Kidney epithelial cell (primary cell): ENCODE data around the gene CYB561. TPM values are rescaled to one million over a fixed set of nuclear protein-coding genes. Genes with fewer than 3 reads are reported as not detected.

Experiments used
- DNase-seq: peaks from one replicate; pipeline ENCODE4 v3.0.0-alpha.2; 2010; ENCODE audit warnings: low read depth
- H3K27me3 ChIP-seq: 2 replicates; pipeline ENCODE4 v1.6.0; 2011; ENCODE audit warnings: low read length; ENCODE audit not compliant: control insufficient read depth, insufficient read depth
- H3K36me3 ChIP-seq: 2 replicates; pipeline ENCODE4 v1.5.1; 2011; ENCODE audit warnings: low read length; ENCODE audit not compliant: control insufficient read depth, insufficient read depth
- H3K4me3 ChIP-seq: 2 replicates; pipeline ENCODE4 v1.5.1; 2011; ENCODE audit warnings: low read depth, mild to moderate bottlenecking, control low read depth, low read length
- CTCF ChIP-seq: IDR thresholded peaks from 2 replicates; pipeline ENCODE4 v1.5.1; 2011; ENCODE audit warnings: mild to moderate bottlenecking, moderate library complexity, low read length, control low read depth, inconsistent platforms; ENCODE audit not compliant: insufficient read depth, poor library complexity, severe bottlenecking
- total RNA-seq: library from RNA; depleted of rRNA; stranded (reverse); fragments of >200 nt; gene quantifications from 2 replicates; pipeline ENCODE4 v1.2.3, GENCODE V29; 2015

Gene CYB561
- total RNA-seq, 1 donor from 2014 or later = 19.3 TPM

- TF ChIP-seq CTCF = no peak
- DNase-seq = no peak
- H3K27me3 ChIP-seq = no peaks in the 10 kb centered on the region
- no peak overlapping the region for H3K4me3 ChIP-seq
- peaks cover 6% of the 10 kb centered on the region for H3K36me3 ChIP-seq
Measured at GRCh38 chr17:63421681-63422645, 24.1 kb downstream of the CYB561 start.

DNA sequence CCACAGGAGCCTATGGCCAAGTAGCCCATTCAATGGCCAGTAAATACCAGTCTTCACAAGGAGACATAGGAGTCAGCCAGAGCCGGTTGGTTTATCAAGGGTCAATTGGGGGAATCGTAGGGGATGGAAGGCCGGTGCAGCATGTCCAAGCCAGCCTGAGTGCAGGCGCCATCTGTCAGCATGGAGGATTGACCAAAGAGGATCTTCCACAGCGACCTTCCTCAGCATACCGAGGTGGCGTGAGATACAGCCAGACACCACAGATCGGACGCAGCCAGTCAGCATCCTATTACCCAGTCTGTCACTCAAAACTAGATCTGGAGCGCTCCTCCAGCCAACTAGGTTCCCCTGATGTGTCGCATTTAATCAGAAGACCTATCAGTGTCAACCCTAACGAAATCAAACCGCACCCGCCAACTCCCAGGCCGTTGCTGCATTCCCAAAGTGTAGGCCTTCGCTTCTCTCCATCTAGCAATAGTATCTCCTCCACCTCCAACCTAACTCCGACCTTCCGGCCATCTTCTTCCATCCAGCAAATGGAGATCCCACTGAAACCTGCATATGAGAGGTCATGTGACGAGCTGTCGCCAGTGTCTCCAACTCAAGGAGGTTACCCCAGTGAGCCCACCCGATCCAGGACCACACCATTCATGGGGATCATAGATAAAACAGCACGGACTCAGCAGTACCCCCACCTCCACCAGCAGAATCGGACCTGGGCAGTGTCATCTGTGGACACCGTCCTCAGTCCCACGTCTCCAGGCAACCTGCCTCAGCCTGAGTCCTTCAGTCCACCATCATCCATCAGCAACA is 25.0 kb downstream of the CYB561 start:
- no peak for DNase-seq
- TF ChIP-seq CTCF = no peak
- H3K4me3 ChIP-seq = no peak overlapping the region
- peaks cover 4% of the 10 kb centered on the region for H3K36me3 ChIP-seq
- H3K27me3 ChIP-seq = no peaks in the 10 kb centered on the region

DNA sequence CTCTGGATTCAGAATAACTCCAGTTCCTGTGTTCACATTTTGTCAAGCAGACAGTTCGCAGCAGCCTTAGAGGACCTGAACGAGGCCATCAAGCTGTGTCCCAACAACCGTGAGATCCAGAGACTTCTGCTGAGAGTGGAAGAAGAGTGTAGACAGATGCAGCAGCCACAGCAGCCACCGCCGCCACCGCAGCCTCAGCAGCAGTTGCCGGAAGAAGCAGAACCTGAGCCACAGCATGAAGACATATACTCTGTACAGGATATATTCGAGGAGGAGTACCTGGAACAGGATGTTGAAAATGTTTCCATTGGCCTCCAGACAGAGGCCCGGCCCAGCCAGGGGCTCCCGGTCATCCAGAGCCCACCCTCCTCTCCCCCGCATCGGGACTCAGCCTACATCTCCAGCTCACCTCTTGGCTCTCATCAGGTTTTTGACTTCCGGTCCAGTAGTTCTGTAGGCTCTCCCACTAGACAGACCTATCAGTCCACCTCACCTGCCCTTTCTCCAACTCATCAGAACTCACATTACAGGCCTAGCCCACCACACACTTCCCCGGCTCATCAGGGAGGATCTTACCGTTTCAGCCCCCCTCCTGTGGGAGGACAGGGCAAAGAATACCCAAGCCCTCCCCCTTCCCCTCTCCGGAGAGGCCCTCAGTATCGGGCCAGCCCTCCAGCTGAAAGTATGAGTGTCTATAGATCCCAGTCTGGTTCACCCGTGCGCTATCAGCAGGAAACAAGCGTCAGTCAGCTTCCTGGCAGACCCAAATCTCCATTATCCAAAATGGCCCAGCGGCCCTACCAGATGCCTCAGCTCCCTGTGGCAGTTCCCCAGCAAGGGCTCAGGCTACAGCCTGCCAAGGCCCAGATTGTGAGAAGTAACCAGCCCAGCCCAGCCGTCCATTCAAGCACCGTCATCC is 25.9 kb downstream of the CYB561 start:
- Histone ChIP-seq H3K36me3 (peaks cover 4% of the 10 kb centered on the region), H3K27me3 (no peaks in the 10 kb centered on the region), H3K4me3 (no peak overlapping the region)
- no peak for DNase-seq
- TF ChIP-seq CTCF = no peak

- H3K27me3 ChIP-seq = no peaks in the 10 kb centered on the region
- no peak for TF ChIP-seq CTCF
- peaks cover 4% of the 10 kb centered on the region for H3K36me3 ChIP-seq
- no peak for DNase-seq
- no peak overlapping the region for H3K4me3 ChIP-seq
Measured at GRCh38 chr17:63419398-63419797, 26.7 kb downstream of the CYB561 start.

GRCh38 chr17:63418540-63418939 is 27.6 kb downstream of the CYB561 start:
- Histone ChIP-seq H3K27me3 (no peaks in the 10 kb centered on the region), H3K4me3 (no peak overlapping the region), H3K36me3 (peaks cover 4% of the 10 kb centered on the region)
- no peak for DNase-seq
- TF ChIP-seq CTCF = no peak
